Suppressor macrophage treated with lipopolysaccharide for 1 hour (primary cell): ENCODE measurements around the gene DLX6.

Experiments
- DNase-seq, 3 donors: peaks; one replicate each; pipeline ENCODE4 v3.0.0-alpha.2; 2020 to 2022

The DLX6 gene

GRCh38 chr7:97005183-97006054, at the start of gene DLX6:
TSS of gene DLX6 (plus strand) at chr7:97005553. CDS start at chr7:97005978, 425 bp downstream.
- peak in 2 of 3 donors; percentile 23 to 38 for DNase-seq

DNA sequence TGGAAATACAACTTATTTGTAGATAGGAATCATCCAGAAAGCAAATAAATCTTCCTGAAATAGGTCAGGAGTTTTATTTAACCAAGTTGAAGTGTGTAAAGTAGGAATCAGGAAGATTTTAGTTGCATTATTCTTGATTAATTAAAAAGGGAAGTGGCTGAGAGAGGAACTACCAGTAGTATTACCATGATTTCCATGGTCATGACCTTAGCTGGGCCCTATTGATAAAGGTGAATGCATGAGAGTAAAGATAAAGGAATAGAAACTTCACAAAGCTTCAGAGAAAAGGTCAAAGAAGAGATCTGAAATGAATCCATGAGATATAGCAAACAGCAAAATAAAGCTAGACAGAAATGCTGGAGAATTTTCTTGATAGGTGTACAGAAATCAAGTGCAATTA, 46.2 kb upstream of the DLX6 start:
- DNase-seq, result no peak

DNA sequence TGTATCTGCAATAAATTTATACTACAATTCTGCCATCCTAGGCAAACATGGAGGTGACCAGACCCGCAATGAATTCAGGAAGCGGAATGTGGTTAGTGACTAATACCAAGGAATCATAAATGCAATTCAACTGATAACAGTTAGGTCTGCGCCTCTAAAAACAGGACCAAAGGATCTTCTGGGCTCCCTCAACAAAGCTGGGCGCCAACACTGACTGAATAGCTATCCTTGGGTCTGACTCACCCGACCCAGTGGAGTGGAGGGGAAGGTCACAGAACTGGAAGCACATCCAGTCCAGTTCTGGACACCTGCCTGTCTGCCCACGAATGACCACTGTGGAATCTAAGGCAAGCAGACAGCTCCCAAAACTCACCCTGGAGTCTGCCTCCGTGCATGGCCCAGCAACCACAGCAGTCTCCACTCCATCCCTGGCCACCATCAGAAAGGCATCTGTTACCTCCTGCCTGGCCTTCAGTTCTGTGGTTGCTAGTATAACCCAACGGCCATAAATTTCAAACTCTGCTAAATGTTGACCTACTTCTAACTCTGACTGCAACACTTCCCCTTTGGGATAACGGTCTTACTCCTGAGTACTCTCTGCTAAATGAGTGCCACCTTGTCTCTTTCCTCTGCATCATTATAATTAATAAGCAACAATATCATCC, 43.0 kb upstream of the DLX6 start:
- DNase-seq, result no peak

DNA sequence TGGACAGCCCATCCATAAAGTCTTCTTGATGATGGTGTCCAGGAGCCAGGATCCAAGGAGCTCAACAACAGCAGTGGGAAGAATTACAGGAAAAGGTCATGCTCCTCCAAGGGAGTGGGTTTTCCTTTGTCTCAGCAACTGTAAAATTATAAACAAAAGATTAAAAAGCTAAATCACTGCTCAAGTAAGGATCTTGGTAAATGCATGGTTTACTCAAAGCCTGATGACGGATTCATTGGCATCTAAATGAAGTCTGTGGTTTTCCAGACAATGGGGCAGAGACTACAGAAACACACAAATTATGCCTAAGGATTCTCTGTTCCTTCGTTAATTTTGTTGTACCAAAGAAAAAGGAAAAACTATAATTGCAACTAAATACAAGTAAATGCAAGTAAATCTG, 36.4 kb upstream of the DLX6 start:
- no peak for DNase-seq

DNA sequence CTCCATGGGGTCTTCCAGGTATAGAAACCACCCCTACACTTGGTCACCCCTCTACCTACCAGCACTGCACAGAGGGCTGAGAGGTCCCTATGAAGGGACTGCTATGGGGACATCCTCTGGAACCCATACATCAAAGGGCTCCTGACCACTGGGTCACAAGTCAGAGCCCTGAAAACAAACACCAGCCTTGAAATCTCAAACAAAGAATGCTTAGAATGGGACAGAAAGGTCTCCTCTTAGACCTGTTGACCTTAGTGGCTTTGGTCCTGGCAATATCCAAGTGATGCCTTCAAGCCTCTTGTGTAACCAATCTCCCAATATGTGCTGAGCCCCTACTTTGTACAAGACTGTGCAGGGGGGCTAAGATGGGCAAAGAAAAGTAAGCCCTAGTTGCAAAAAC, 34.6 kb upstream of the DLX6 start:
- DNase-seq, result no peak

GRCh38 chr7:96973986-96974385, 31.4 kb upstream of the DLX6 start:
- no peak for DNase-seq

- DNase-seq, result no peak
Measured at GRCh38 chr7:96976106-96976505, 29.2 kb upstream of the DLX6 start.

DNA sequence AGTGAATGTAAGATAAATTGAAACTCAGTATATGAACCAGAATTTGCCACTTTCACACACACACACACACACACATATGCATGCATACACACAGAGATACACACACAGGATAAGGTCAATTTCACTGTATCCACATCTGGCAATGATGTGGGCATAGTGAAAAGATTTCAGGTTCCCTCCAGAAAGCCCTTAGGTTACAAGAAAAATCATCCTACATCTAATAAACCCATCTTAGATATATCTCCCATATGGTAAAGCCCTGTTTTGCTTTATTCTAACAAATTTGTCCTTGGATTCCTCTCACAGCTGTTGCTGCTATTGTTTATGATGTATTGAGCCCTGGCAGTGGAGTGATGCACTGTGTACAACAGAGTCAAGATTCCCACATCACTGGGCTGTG, 27.9 kb upstream of the DLX6 start:
- DNase-seq, result no peak

DNA sequence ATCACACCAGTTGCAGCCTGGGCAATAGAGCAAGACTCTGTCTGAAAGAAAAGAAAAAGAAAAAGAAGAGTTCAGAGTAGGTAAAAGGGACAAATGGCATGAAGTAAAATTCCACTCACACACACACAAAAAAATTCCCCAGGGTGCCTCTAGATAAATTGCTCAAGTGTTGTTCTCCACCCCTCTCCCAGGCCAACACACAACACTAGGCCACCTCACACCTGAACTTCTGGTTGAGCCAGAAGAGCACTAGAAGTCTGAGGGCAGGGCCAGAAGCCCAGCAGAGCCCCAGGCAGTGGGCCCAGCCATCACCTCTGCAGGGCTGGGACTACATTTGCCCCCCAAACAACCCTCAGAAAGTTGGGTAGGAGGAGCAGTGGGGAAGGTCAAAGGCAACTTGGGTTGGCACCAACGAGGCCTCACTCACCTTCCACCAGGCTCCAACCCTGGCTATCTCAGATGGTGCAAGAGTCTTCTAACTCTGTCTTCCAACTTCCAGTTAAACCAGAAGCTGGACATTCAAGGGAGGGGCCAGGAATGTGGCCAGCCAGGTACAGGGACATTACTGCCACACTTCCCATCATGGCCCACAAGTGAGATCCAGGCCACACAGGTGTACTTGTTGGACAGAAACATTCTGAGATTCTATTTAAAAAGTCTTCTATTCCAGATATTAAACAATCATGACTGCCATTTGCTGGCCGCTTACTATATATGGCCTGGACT, 25.6 kb upstream of the DLX6 start:
- DNase-seq, result no peak

GRCh38 chr7:96982586-96982985, 22.8 kb upstream of the DLX6 start:
- no peak for DNase-seq

GRCh38 chr7:96985992-96986391, 19.4 kb upstream of the DLX6 start:
- no peak for DNase-seq

DNA sequence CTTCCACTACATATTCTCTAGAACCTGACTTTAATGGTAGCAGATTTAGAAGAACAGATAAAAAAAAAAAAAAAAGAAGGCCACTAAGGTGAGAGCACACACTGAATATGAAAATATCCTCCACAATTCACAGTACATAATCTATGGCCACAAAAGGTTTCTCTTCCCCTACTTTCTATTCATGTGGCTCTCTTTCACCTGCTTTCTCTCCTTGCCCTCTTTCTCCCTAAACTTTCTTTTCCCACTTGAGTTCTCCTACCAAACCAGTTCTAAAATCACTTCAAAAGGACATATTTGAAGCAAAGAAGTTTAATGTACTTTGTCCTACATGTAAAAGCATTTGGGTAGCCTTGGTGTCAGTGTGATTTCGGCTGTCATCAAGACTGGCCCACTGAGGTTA, 18.5 kb upstream of the DLX6 start:
- DNase-seq, result no peak

DNA sequence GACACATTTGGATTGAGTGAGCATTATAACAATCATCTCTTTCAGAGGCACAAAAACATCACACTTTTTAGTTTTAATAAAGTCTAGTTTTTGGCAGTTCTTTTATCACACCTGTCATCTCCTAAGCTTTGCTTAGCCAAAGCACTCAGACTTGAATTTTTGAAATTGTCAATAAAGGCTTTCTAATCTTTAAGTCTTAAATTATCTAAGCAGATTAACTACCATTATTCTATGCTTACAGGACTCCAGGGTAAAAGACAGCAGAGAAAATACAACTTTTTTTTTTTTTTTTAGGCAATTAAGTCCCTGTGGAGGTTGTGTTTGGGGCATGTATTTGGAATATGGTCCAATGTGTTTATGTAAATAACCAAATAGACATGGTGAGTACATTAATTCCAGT, 17.6 kb upstream of the DLX6 start:
- no peak for DNase-seq

DNA sequence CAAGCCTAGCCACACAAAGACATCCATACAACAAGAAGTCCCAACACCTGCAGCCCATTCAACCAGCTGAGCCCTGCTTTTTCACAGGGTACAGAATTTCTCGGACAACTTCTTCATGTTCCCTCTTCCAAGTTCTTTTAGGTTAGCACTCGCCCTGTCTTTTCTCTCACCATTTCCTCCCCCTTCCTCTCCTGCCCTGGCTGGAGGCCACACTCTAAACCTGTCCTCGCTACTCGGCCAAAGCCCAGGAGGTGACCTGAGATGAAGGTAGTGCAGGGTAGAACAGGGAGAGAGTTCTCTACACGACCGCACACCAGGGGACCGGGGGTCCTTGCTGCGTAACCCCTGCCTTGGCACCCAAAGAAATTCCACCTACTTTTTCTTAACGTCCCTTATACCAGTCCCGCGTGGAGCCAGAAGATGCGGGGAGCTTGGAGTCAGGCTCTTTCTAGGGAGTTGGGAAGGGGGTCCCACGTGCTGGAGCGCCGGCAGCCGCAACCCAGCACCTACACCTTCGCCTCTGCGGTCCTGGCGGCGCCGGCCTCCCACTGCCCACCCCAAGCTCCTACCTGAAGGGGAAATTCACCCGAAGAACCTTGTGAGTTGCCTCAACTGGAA, 16.0 kb upstream of the DLX6 start:
- DNase-seq, result no peak

DNA sequence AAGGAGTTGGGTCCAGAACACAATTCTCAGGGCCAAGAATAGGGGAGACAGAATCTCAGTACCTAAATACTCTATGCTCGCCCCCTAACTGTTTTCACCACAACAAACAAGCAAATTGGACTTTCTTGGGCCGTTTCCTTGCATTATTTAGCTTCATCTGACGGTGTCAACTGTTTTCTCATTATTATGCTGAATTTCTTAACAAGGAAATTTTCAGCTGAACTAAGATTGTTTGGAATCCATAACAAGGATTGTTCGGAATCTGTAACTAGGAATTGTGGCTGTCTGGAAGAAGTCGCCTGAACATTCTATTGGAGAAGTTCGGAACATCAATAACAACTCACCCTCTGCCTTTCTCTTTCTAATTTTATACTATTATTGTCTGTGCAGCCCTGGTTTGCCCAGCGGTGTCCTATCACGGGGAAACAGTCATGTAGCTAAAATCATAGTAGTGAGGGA, 15.5 kb upstream of the DLX6 start:
- DNase-seq, result no peak

DNA sequence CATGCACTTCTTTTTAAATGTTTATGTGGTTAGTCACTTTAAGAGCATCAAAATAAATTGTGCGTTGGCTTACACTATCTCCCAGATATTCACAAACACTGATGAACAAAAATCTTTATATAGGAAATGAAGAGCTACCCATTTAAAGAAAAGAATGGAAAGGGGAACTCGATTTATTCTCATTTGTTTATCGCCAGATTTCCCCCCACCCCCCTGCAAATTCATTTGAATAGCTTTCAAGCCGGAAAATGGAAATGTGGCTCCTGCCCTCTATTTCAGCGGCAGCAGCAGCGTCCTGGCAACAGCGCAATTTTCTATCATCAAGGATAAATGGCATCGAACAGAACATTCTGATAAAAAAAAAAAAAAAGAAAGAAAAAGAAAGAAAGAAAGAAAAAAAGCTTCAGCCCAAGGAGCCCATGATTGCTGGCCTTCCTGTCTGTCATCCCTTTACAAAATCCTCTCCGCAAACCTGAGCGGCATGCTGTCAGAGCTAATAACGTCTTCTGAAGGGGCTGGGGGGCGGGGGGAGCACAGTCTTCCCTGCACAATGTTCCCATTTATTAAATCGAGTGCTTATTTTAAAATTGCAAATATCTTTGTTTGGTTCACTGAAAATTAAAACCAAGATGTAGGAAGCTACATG, 13.7 kb upstream of the DLX6 start:
- no peak for DNase-seq

GRCh38 chr7:96992192-96993005, 13.0 kb upstream of the DLX6 start:
- DNase-seq, result no peak

DNA sequence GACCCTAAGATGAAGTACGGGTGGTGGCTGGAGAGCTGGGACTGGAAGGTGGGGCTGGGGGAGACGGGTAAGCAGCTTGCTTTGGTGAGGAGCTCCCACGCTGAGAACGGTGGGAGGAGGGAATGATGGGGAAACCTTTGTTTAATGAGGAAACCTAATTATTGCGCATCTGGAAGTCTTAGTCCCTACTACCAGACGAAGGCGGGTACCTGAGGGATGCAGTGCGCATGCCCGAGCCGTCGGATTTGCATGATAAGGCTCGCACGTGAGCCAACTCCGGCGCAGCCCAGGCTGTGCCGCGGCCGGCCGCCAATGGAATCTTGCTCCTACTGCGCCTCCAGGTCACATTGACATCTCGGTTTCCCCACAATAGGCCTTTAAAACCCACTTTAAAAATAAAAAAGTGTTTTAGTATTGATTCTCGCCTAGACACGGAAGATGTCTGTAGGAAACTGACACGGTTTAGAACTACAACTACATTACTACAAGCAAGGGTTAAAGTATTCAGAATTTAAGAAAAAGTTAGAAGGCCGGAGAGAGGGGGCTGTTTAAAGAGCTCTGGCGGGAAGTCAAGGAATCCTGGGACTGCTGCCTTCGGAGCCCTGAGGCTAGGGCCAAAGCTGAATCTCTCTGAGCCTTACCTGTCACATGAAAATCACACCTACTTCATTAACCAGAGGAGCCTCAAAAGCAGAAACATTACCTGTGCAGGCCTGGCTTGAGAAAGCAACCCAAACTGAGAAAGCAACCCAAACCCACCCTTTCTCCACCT, 12.1 kb upstream of the DLX6 start:
- DNase-seq, result no peak

DNA sequence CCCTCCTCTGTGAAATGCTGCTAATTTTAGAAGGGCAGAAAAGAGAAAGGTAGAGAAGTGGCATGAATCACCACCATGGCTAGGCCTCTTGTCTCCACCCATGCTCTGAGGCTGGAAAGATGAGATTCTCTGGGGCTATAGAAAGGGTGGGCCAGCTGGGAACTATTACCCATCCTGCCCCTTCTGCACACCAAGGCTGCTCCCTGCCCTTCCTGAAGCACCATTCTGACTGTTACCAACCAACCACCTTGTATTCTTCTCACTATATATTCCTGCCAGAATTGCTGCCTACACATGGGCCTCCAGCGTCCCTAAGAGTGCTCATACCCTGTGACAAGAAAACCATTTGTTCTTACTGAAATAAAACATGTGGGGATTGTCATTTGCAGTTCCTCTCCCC, 11.4 kb upstream of the DLX6 start:
- no peak for DNase-seq

GRCh38 chr7:96995406-96996110, 9.8 kb upstream of the DLX6 start:
- DNase-seq, result no peak
